HepG2 (cell line): Measurements from ENCODE around the gene KRT77. TPM values are rescaled to one million over a fixed set of nuclear protein-coding genes. Genes with fewer than 3 reads are reported as not detected.

Experiments used
- ATAC-seq: fragments of 200-7000 bp; cut with Tn5 transposase; 3 replicates; pipeline ENCODE4 v1.9.1; 2020; ENCODE audit warnings: mild to moderate bottlenecking, moderate library complexity
- BruUV-seq: library from RNA; stranded (reverse); fragments of 400-500 nt; replicated peaks from 2 replicates; lab custom pipeline; 2021; lab: Mats Ljungman, UMichigan
- CTCF ChIA-PET: fragments of 300-600 bp; formaldehyde crosslinking; extraction: SDS; loops from one replicate; lab custom pipeline; 2021; ENCODE audit warnings: low total read pairs, inconsistent platforms, low intra/inter-chr PET ratio; lab: Yijun Ruan, JAX
- POLR2A ChIA-PET: fragments of 350-600 bp; sonication (Branson Sonifier 250); formaldehyde crosslinking; loops from one replicate; lab custom pipeline; 2020; ENCODE audit warnings: antibody characterized with exemption, inconsistent platforms; lab: Yijun Ruan, JAX
- DNase-seq: peaks from one replicate; pipeline ENCODE4 v3.0.0-alpha.2; 2015; ENCODE audit warnings: low spot score
- FAIRE-seq: peaks from 3 replicates; lab custom pipeline; 2011; peaks lifted over from hg19 to GRCh38; lab: Jason Lieb, UNC
- H2AFZ ChIP-seq: one replicate; pipeline ENCODE4 v1.6.1; 2011; ENCODE audit warnings: low read length, inconsistent platforms
- H3K27ac ChIP-seq: fragments of 300-600 bp; 3 replicates; pipeline ENCODE4 v1.8.0; 2011; ENCODE audit warnings: mixed run types, mild to moderate bottlenecking, mixed read lengths, low read length, inconsistent platforms; ENCODE audit not compliant: insufficient read depth; ENCODE audit errors: extremely low read length
- H3K27me3 ChIP-seq, 2 experiments: fragments of 200-600 bp in 1 of 2; 2 replicates in 1 of 2; 3 replicates in 1 of 2; pipeline versions ENCODE4 v1.6.0 to v1.8.0; 2011; ENCODE audit warnings: low read length in 2 of 2, mild to moderate bottlenecking in 2 of 2, moderate library complexity in 2 of 2, inconsistent platforms in 1 of 2; ENCODE audit not compliant: insufficient read depth in 2 of 2, control insufficient read depth in 1 of 2
- H3K36me3 ChIP-seq, 2 experiments: fragments of 200-600 bp in 1 of 2; replicated peaks in 1 of 2; 2 replicates in 1 of 2; 3 replicates in 1 of 2; pipeline versions ENCODE4 v1.5.1 to v1.8.0; 2011; ENCODE audit warnings: low read length in 2 of 2, inconsistent platforms in 1 of 2; ENCODE audit not compliant: insufficient read depth in 2 of 2, control insufficient read depth in 1 of 2
- H3K4me1 ChIP-seq: 2 replicates; pipeline ENCODE4 v1.5.1; 2012; ENCODE audit warnings: low read length, inconsistent platforms; ENCODE audit not compliant: insufficient read depth
- H3K4me2 ChIP-seq: 2 replicates; pipeline ENCODE4 v1.6.0; 2011; ENCODE audit warnings: low read depth, low read length, inconsistent platforms
- H3K4me3 ChIP-seq, 3 experiments: fragments of 200-600 bp in 1 of 3; sonication (generic), shearing (Covaris generic) in 1 of 3; replicated peaks in 1 of 3; 2 replicates each; pipeline ENCODE4 v1.5.1; 2011 to 2016; ENCODE audit warnings: low read length in 3 of 3, inconsistent platforms in 2 of 3, low read depth in 2 of 3, mild to moderate bottlenecking in 2 of 3, control low read depth in 1 of 3, mixed read lengths in 1 of 3; ENCODE audit not compliant: insufficient read depth in 1 of 3
- H3K79me2 ChIP-seq: one replicate; pipeline ENCODE4 v1.6.1; 2011; ENCODE audit warnings: low read length, inconsistent platforms; ENCODE audit not compliant: insufficient read depth
- H3K9ac ChIP-seq: 2 replicates; pipeline ENCODE4 v1.6.0; 2011; ENCODE audit warnings: mild to moderate bottlenecking, low read depth, low read length, inconsistent platforms; ENCODE audit not compliant: insufficient read depth
- H3K9me3 ChIP-seq: 2 replicates; pipeline ENCODE4 v1.5.1; 2012; ENCODE audit warnings: mild to moderate bottlenecking, low read length
- H4K20me1 ChIP-seq: 2 replicates; pipeline ENCODE4 v1.6.0; 2011; ENCODE audit warnings: inconsistent platforms, mild to moderate bottlenecking, low read length, moderate library complexity; ENCODE audit not compliant: insufficient read depth
- NFE2L1 ChIP-seq: sonication (generic); formaldehyde crosslinking; IDR thresholded peaks from 2 replicates; pipeline ENCODE4 v1.4.0; 2020; ENCODE audit warnings: missing genetic modification reagents, mild to moderate bottlenecking, borderline replicate concordance
- WGBS: methylation state at CpG from one replicate; pipeline ENCODE4 v1.1.6; 2017; ENCODE audit warnings: low lambda C conversion rate; 5-methylcytosine and 5-hydroxymethylcytosine counted together
- in situ Hi-C: cut with HindIII; loops from 2 replicates; pipeline ENCODE4 v1.10.0; 2017; ENCODE audit warnings: low pct_unique_long_range_greater_than_20kb; ENCODE audit not compliant: extremely low pct_ligation_motif_present
- intact Hi-C: fragments of 100-400 bp; cut with micrococcal nuclease; formaldehyde crosslinking; loops from one replicate; pipeline ENCODE4 v1.10.0; 2022; ENCODE audit not compliant: unreplicated experiment
- polyA plus RNA-seq, 8 experiments: library from polyadenylated mRNA; depleted of rRNA in 3 of 8; stranded (reverse) in 7 of 8; unstranded in 1 of 8; fragments of >200 nt; fragmentation: Illumina TruSeq in 4 of 8; extraction: Trizol in 4 of 8; gene quantifications; 2 replicates each; pipeline versions ENCODE4 v1.2.1 to v1.2.3, GENCODE V29; 2011 to 2016; ENCODE audit warnings: low read depth in 4 of 8, missing spikeins in 1 of 8, mixed read lengths in 1 of 8; ENCODE audit not compliant: insufficient read depth in 1 of 8
- total RNA-seq, 5 experiments: library from RNA; depleted of rRNA; stranded (reverse); fragments of >200 nt; fragmentation: Illumina TruSeq; extraction: Trizol; gene quantifications; 2 replicates each; pipeline ENCODE4 v1.2.3, GENCODE V29; 2016; ENCODE audit warnings: low read depth in 1 of 5
- TF ChIP-seq, protein P1 (sequence below): IDR thresholded peaks from 2 replicates; pipeline ENCODE4 v1.6.1; 2016; ENCODE audit warnings: low read depth, borderline replicate concordance
- TF ChIP-seq, protein P2 (sequence below): sonication (generic); formaldehyde crosslinking; IDR thresholded peaks from 2 replicates; pipeline ENCODE4 v1.8.0; 2022; ENCODE audit warnings: mild to moderate bottlenecking, missing genetic modification reagents, moderate library complexity
- TF ChIP-seq, protein P3 (sequence below), 2 experiments: IDR thresholded peaks; 2 replicates each; pipeline ENCODE4 v1.6.1; 2011 to 2012; ENCODE audit warnings: low read length in 2 of 2, borderline replicate concordance in 1 of 2, low read depth in 1 of 2, mild to moderate bottlenecking in 1 of 2, moderate library complexity in 1 of 2
- TF ChIP-seq, protein P4 (sequence below): sonication (generic); formaldehyde crosslinking; IDR thresholded peaks from 2 replicates; pipeline ENCODE4 v1.9.0; 2021; ENCODE audit warnings: mild to moderate bottlenecking, missing genetic modification reagents
- TF ChIP-seq, protein P5 (sequence below): sonication (generic); formaldehyde crosslinking; IDR thresholded peaks from 2 replicates; pipeline ENCODE4 v1.5.1; 2020; ENCODE audit warnings: mild to moderate bottlenecking, missing genetic modification reagents, borderline replicate concordance
- TF ChIP-seq, protein P6 (sequence below): sonication (generic); formaldehyde crosslinking; IDR thresholded peaks from 2 replicates; pipeline ENCODE4 v1.5.1; 2020; ENCODE audit warnings: missing genetic modification reagents, mild to moderate bottlenecking, borderline replicate concordance

Gene KRT77
- total and polyA plus RNA-seq, 2 of the 13 experiments (the other 11 are each of a cell fraction or from before 2014, with no cell fraction given), result not detected

DNA sequence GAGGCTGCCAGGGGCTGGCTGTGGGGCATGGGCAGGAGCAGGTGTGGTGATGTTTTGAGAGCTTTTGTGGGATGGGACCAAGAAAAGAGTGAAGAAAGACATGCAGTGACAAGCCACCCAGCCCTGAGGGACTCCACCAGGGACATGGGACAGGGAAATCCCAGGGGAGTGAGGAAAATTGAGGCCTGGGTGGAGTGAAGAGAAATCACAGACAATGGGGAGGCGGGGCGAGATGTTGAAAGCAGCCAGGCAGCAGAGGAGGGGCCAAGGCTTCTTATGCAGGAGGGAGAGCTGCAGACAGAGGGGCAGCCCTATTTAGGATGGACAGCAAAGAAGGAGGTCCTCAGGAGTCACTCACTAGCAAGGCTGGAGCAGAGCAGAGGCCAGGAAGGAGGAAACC lies 18.9 kb downstream of the KRT77 start:
- no peaks in the 10 kb centered on the region for H3K79me2 ChIP-seq
- H3K4me2 ChIP-seq, result no peak overlapping the region
- no peaks in the 10 kb centered on the region for H4K20me1 ChIP-seq
- intact Hi-C loops (no loop called here), in situ Hi-C loops (loop anchor here (25.0 kb wide), 1 partner anchor 303 kb away; no protein-coding TSS in a partner anchor)
- WGBS, result 0% methylated on average over 2 of the region's 2 CpGs
- BruUV-seq, result no TSS peak
- H3K4me3 ChIP-seq, result no peak overlapping the region
- H3K4me1 ChIP-seq, result no peaks in the 10 kb centered on the region
- H3K9me3 ChIP-seq, result no peaks in the 10 kb centered on the region
- no peak overlapping the region for H3K9ac ChIP-seq
- ATAC-seq (no peak), FAIRE-seq (no peak), DNase-seq (no peak)
- POLR2A ChIA-PET, result no interaction called here
- H3K36me3 ChIP-seq, result no peaks in the 10 kb centered on the region
- CTCF ChIA-PET, result no interaction called here
- no peak overlapping the region for H3K27ac ChIP-seq
- H3K27me3 ChIP-seq, result peaks cover 4 to 37% of the 10 kb centered on the region in 2 experiments; a peak in 3 of 5 replicates
- H2AFZ ChIP-seq, result no peak overlapping the region
- TF ChIP-seq, protein P1, sequence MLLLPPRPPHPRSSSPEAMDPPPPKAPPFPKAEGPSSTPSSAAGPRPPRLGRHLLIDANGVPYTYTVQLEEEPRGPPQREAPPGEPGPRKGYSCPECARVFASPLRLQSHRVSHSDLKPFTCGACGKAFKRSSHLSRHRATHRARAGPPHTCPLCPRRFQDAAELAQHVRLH, result no peak
- TF ChIP-seq, protein P2, sequence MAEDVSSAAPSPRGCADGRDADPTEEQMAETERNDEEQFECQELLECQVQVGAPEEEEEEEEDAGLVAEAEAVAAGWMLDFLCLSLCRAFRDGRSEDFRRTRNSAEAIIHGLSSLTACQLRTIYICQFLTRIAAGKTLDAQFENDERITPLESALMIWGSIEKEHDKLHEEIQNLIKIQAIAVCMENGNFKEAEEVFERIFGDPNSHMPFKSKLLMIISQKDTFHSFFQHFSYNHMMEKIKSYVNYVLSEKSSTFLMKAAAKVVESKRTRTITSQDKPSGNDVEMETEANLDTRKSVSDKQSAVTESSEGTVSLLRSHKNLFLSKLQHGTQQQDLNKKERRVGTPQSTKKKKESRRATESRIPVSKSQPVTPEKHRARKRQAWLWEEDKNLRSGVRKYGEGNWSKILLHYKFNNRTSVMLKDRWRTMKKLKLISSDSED (CRISPR knock-in tag), result no peak
- TF ChIP-seq, protein P3, sequence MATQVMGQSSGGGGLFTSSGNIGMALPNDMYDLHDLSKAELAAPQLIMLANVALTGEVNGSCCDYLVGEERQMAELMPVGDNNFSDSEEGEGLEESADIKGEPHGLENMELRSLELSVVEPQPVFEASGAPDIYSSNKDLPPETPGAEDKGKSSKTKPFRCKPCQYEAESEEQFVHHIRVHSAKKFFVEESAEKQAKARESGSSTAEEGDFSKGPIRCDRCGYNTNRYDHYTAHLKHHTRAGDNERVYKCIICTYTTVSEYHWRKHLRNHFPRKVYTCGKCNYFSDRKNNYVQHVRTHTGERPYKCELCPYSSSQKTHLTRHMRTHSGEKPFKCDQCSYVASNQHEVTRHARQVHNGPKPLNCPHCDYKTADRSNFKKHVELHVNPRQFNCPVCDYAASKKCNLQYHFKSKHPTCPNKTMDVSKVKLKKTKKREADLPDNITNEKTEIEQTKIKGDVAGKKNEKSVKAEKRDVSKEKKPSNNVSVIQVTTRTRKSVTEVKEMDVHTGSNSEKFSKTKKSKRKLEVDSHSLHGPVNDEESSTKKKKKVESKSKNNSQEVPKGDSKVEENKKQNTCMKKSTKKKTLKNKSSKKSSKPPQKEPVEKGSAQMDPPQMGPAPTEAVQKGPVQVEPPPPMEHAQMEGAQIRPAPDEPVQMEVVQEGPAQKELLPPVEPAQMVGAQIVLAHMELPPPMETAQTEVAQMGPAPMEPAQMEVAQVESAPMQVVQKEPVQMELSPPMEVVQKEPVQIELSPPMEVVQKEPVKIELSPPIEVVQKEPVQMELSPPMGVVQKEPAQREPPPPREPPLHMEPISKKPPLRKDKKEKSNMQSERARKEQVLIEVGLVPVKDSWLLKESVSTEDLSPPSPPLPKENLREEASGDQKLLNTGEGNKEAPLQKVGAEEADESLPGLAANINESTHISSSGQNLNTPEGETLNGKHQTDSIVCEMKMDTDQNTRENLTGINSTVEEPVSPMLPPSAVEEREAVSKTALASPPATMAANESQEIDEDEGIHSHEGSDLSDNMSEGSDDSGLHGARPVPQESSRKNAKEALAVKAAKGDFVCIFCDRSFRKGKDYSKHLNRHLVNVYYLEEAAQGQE (IDR thresholded peaks at IDR 0.05; ENCODE audit: borderline replicate concordance in 1 of 2, low read depth in 1 of 2, low read length in 2 of 2), result no peak
- TF ChIP-seq, protein P4, sequence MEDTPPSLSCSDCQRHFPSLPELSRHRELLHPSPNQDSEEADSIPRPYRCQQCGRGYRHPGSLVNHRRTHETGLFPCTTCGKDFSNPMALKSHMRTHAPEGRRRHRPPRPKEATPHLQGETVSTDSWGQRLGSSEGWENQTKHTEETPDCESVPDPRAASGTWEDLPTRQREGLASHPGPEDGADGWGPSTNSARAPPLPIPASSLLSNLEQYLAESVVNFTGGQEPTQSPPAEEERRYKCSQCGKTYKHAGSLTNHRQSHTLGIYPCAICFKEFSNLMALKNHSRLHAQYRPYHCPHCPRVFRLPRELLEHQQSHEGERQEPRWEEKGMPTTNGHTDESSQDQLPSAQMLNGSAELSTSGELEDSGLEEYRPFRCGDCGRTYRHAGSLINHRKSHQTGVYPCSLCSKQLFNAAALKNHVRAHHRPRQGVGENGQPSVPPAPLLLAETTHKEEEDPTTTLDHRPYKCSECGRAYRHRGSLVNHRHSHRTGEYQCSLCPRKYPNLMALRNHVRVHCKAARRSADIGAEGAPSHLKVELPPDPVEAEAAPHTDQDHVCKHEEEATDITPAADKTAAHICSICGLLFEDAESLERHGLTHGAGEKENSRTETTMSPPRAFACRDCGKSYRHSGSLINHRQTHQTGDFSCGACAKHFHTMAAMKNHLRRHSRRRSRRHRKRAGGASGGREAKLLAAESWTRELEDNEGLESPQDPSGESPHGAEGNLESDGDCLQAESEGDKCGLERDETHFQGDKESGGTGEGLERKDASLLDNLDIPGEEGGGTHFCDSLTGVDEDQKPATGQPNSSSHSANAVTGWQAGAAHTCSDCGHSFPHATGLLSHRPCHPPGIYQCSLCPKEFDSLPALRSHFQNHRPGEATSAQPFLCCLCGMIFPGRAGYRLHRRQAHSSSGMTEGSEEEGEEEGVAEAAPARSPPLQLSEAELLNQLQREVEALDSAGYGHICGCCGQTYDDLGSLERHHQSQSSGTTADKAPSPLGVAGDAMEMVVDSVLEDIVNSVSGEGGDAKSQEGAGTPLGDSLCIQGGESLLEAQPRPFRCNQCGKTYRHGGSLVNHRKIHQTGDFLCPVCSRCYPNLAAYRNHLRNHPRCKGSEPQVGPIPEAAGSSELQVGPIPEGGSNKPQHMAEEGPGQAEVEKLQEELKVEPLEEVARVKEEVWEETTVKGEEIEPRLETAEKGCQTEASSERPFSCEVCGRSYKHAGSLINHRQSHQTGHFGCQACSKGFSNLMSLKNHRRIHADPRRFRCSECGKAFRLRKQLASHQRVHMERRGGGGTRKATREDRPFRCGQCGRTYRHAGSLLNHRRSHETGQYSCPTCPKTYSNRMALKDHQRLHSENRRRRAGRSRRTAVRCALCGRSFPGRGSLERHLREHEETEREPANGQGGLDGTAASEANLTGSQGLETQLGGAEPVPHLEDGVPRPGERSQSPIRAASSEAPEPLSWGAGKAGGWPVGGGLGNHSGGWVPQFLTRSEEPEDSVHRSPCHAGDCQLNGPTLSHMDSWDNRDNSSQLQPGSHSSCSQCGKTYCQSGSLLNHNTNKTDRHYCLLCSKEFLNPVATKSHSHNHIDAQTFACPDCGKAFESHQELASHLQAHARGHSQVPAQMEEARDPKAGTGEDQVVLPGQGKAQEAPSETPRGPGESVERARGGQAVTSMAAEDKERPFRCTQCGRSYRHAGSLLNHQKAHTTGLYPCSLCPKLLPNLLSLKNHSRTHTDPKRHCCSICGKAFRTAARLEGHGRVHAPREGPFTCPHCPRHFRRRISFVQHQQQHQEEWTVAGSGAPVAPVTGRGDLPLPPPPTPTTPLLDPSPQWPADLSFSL, result no peak
- TF ChIP-seq, protein P5, sequence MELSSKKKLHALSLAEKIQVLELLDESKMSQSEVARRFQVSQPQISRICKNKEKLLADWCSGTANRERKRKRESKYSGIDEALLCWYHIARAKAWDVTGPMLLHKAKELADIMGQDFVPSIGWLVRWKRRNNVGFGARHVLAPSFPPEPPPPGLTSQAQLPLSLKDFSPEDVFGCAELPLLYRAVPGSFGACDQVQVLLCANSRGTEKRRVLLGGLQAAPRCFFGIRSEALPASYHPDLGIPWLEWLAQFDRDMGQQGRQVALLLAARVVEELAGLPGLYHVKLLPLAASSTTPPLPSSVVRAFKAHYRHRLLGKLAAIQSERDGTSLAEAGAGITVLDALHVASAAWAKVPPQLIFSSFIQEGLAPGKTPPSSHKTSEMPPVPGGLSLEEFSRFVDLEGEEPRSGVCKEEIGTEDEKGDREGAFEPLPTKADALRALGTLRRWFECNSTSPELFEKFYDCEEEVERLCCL (CRISPR knock-in tag), result no peak
- TF ChIP-seq, protein P6, sequence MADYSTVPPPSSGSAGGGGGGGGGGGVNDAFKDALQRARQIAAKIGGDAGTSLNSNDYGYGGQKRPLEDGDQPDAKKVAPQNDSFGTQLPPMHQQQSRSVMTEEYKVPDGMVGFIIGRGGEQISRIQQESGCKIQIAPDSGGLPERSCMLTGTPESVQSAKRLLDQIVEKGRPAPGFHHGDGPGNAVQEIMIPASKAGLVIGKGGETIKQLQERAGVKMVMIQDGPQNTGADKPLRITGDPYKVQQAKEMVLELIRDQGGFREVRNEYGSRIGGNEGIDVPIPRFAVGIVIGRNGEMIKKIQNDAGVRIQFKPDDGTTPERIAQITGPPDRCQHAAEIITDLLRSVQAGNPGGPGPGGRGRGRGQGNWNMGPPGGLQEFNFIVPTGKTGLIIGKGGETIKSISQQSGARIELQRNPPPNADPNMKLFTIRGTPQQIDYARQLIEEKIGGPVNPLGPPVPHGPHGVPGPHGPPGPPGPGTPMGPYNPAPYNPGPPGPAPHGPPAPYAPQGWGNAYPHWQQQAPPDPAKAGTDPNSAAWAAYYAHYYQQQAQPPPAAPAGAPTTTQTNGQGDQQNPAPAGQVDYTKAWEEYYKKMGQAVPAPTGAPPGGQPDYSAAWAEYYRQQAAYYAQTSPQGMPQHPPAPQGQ (CRISPR knock-in tag), result no peak
- no peak for TF ChIP-seq NFE2L1 (CRISPR knock-in tag)
